ENCODE results near the gene FITM1.

DNA sequence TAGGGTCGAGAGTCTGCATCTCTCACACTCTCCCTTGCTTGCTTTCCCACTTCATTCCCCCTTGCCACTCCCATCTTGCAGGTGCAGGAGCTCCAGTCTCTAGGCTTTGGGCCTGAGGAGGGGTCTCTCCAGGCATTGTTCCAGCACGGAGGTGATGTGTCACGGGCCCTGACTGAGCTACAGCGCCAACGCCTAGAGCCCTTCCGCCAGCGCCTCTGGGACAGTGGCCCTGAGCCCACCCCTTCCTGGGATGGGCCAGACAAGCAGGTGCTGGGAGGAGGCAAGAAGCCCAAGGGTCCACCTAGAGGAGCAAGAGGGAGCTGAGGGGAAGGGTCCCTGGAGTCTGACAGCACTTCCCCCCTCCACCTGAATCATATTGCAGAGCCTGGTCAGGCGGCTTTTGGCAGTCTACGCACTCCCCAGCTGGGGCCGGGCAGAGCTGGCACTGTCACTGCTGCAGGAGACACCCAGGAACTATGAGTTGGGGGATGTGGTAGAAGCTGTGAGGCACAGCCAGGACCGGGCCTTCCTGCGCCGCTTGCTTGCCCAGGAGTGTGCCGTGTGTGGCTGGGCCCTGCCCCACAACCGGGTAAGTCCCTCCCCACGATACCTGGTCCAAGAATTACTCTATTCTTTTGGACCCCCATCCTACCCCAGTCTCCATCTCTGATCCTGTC, 21.1 kb downstream of the FITM1 start:
- TF ChIP-seq, protein P1, sequence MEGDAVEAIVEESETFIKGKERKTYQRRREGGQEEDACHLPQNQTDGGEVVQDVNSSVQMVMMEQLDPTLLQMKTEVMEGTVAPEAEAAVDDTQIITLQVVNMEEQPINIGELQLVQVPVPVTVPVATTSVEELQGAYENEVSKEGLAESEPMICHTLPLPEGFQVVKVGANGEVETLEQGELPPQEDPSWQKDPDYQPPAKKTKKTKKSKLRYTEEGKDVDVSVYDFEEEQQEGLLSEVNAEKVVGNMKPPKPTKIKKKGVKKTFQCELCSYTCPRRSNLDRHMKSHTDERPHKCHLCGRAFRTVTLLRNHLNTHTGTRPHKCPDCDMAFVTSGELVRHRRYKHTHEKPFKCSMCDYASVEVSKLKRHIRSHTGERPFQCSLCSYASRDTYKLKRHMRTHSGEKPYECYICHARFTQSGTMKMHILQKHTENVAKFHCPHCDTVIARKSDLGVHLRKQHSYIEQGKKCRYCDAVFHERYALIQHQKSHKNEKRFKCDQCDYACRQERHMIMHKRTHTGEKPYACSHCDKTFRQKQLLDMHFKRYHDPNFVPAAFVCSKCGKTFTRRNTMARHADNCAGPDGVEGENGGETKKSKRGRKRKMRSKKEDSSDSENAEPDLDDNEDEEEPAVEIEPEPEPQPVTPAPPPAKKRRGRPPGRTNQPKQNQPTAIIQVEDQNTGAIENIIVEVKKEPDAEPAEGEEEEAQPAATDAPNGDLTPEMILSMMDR (IDR thresholded peaks at IDR 0.05) = no peak
- TF ChIP-seq POLR2A (IDR thresholded peaks at IDR 0.05) = no peak

Data from heart left ventricle (tissue), 13 donors.